Activated T-cell treated with anti-CD3 and anti-CD28 coated beads for 24 hours (primary cell): ENCODE measurements around the gene VPS37C.
"Not testable (repeated sequence)": the region's sequence is repeated elsewhere in the genome, so short reads cannot be mapped to it uniquely, and the experiment has no call there.

Source experiments
- DNase-seq: peaks from one replicate; pipeline ENCODE4 v3.0.0-alpha.2; 2020; ENCODE audit warnings: low read depth

VPS37C gene

DNA sequence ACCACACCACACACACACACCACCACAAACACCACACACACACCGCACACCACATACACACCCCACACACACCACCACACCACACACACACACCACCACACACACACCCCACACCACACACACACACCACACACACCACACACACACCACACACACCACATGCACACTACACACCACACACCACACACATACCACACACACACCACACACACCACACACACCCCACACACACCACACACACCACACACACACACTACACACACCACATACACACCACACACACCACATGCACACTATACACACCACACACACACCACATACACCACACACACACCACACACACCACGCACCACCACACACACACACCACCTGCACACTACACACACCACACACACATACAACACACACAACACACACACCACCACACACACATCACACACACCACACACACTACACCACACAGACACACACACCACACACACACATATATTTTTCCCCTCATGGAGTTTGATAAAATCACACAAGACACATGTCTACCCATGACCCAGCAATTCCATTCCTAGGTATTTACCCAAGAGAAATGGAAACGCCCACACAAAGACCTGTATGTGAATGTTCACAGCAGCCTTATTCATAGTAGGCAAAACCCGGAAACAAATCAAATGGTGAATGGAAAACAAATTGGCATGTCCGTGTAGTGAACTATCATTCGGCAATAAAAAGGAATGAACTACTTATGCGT, 44.6 kb downstream of the VPS37C start:
- no peak for DNase-seq

GRCh38 chr11:61115498-61116224, 45.6 kb downstream of the VPS37C start:
- DNase-seq = no peak

GRCh38 chr11:61114913-61115312, 46.3 kb downstream of the VPS37C start:
- no peak for DNase-seq

GRCh38 chr11:61113201-61113600, 48.0 kb downstream of the VPS37C start:
- DNase-seq = no peak

GRCh38 chr11:61112575-61112974, 48.7 kb downstream of the VPS37C start:
- no peak for DNase-seq

- DNase-seq = peak; percentile 54
Measured at GRCh38 chr11:61111786-61112517, 49.3 kb downstream of the VPS37C start.

DNA sequence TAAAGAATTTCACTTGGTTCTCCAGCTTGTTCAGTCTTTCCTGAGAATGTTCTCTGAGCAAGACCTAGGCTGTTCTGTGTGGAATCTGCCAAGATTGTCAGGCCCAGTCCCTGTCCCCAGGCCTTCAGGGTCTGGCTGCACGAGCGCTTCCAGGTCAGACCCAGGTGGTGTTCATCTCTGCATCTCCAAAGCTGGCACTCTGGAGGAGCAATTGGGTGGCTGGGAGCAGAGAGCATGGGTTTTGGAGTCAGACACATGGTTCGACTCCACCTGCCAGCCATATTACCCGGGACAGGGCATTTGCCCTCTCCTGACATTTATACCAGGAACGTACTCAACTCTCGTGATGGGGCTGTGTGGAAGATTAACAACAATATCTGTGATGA, 50.2 kb downstream of the VPS37C start:
- no peak for DNase-seq

GRCh38 chr11:61110255-61111049, 50.8 kb downstream of the VPS37C start:
- no peak for DNase-seq

DNA sequence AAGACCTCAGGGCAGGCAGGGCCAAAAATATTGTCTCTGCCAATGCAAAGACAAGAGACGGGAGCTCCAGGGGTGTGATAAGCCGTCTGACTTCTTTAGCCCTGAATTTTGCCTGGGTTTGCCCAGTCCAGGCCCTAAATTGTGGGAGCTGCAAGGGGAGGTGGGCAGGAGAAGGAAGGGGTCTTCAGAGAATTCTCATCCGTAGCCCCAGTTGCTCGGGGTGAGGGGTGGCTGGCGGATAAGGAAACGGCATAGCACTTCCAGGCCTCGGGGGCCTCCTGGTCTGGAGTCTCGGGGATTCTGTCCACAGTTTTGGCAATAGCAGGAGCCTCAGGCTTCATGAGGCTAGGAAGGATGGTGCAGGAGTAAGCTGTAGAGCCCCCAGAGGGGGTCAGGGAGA, 51.6 kb downstream of the VPS37C start:
- no peak for DNase-seq

DNA sequence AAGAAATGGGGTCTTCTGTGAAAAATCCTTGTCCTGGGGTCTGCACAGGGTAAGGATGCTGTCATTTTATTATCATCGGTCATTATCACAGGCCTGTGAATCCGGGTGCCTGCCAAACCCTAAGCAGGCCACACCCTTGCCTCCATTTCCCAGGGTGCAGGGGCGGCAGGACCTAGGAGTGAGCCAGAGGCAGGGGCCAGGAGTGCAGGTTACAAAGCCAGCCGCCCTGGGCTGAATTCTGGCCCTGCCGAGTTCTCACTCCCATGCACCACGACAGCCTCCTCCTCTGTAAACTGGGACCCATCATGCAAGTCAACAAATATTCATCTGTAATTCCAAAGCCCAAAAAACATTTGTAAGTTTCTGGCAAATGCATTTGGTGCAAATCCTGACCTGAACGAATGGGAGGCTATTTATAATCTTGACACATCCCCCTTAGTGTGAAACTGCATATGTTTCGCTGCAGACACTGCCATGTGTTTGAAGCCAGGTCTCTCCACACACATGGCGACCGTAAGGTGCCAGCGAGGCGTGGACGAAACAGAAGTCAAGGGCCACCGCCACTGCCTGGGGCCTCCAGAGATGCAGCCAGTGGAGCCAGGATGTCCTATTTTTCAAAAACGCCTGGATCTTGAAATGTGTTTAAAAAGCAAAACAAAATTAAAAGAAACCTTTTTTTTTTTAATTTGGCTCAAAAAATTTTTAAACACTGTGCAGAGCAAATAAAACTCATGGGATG, 52.2 kb downstream of the VPS37C start:
- no peak for DNase-seq

DNA sequence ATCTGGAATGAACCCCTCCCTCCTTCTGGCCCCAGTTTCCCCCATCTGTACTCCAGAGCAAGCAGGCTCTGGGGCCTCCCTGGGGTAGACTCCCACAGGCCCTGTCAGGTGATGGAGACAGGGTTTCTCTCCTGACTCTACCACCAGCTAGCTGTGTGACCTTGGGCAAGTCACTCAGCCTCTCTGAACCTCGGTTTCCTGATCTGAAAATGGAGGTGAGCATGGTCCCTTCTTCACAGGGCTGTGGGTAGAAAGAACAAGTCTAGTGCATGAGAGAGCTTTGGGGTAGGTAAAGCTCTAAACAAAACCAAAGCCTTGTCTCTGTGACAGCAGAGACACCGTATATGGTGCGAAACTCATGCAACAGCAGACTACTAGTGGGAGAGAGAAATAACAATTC, 53.3 kb downstream of the VPS37C start:
- no peak for DNase-seq

GRCh38 chr11:61106894-61107470, 54.2 kb downstream of the VPS37C start:
- no peak for DNase-seq

- no peak for DNase-seq
Measured at GRCh38 chr11:61106296-61106695, 54.9 kb downstream of the VPS37C start.

DNA sequence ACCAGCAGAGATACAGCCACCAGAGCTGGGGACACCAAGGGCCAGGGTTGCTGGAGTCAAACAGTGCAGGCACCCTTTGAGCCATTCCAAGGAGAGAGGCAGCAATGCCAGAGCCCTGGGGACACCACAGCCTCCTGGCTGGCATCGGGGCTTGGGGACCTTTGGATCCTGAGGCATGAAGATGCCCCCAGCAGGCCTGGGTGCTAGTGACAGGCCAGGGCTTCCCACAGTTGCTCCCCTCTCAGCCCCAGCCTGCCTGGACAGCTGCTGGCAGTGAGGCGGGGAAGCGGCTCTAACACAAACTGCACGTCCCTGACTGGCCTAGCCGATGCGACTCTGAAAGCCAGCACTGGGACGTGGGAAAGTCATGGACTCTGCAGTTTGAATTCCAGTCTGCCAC, 56.3 kb downstream of the VPS37C start:
- no peak for DNase-seq

DNA sequence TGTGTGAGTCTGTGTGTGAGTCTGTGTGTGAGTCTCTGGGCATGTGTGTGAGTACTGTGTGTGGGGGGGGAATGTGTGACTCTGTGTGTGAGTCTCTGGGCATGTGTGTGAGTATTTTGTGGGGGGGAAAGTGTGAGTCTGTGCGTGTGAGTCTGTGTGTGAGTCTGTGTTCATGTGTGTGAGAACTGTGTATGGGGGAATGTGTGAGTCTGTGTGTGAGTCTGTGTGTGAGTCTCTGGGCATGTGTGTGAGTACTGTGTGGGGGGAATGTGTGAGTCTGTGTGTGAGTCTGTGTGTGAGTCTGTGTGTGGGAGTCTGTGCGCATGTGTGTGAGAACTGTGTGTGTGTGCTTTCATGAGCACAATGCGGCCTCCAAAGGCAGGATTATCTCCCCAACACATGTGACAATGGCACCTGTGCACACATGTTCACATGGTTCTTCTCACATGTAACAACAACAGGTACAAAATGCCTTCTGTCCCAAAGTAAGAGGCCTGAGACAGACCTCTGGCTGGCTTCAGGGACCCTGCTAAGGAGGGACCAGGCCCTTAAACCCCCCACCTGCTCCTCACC, 57.3 kb downstream of the VPS37C start:
- no peak for DNase-seq

GRCh38 chr11:61102667-61103571, 58.3 kb downstream of the VPS37C start:
- DNase-seq = no peak

- DNase-seq = no peak
Measured at GRCh38 chr11:61098778-61099177, 62.4 kb downstream of the VPS37C start.

DNA sequence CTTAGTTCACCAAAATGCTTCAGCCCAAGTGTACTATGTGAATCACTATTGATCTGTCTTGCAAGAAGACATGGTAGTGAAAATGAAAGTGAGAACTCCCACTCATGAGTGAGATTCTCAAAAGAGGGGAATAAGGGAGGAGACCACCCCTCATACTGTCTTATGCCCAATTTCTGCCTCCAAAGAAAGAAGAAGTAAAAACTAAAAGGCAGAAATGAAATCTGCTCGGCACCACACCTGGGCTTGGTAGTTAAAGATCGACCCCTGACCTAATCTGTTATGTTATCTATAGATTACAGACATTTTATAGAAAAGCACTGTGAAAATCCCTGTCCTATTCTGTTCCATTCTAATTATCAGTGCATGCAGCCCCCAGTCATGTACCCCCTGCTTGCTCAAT, 63.0 kb downstream of the VPS37C start:
- DNase-seq = not testable (repeated sequence)

DNA sequence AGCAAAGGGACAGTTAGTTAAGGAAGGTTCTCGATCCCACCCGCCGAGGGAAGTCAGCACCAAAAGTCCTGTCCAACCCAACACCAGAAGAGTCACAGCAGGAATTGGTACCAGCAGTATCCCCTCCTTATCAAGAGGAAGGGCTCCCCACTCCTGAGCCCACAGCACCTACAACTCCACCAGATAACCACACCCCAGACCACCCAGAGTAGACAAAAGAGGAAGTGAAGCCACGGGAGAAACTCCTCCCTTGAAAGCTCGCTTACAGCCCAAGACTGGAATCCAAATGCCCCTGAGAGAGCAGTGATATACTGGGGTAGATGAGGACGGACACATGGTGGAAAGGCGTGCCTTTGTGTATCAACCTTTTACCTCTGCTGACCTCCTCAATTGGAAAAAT, 66.2 kb downstream of the VPS37C start:
- DNase-seq = no peak

GRCh38 chr11:61094167-61094566, 67.1 kb downstream of the VPS37C start:
- not testable (repeated sequence) for DNase-seq
